Choroid plexus epithelial cell (primary cell): ENCODE results near the gene EPS8L3.

Experiments
- DNase-seq: peaks from one replicate; pipeline ENCODE4 v3.0.0-alpha.2; 2010; ENCODE audit warnings: low read depth
- H3K4me3 ChIP-seq: 2 replicates; pipeline ENCODE4 v1.5.1; 2011; ENCODE audit warnings: low read depth, mild to moderate bottlenecking, control low read depth, low read length, moderate library complexity
- CTCF ChIP-seq: conservative IDR thresholded peaks from 2 replicates; pipeline ENCODE4 v1.5.1; 2011; ENCODE audit warnings: low read depth, mild to moderate bottlenecking, control low read depth, inconsistent platforms, low read length, moderate library complexity

EPS8L3 gene

GRCh38 chr1:109763646-109764415 is at the start of gene EPS8L3:
Gene EPS8L3 (minus strand): TSS chr1:109763923. CDS start chr1:109761749, 2,174 bp downstream.
- TF ChIP-seq CTCF, result no peak
- DNase-seq, result no peak
- H3K4me3 ChIP-seq, result no peak within 1 kb of the TSS

GRCh38 chr1:109812691-109813393 is 49.1 kb upstream of the EPS8L3 start:
- DNase-seq, result no peak
- no peak overlapping the region for H3K4me3 ChIP-seq
- TF ChIP-seq CTCF, result no peak

GRCh38 chr1:109808703-109809102 is 45.0 kb upstream of the EPS8L3 start:
- H3K4me3 ChIP-seq, result no peak overlapping the region
- TF ChIP-seq CTCF, result no peak
- no peak for DNase-seq

- TF ChIP-seq CTCF, result no peak
- no peak for DNase-seq
- H3K4me3 ChIP-seq, result no peak overlapping the region
Measured at GRCh38 chr1:109807822-109808680, 44.3 kb upstream of the EPS8L3 start.

GRCh38 chr1:109807402-109807801 is 43.7 kb upstream of the EPS8L3 start:
- TF ChIP-seq CTCF, result no peak
- no peak for DNase-seq
- H3K4me3 ChIP-seq, result no peak overlapping the region

- peak; percentile 12 for TF ChIP-seq CTCF
- no peak overlapping the region for H3K4me3 ChIP-seq
- no peak for DNase-seq
Measured at GRCh38 chr1:109806733-109807400, 43.1 kb upstream of the EPS8L3 start.
